SJSA1 (cell line): Measurements from ENCODE around the gene TRIM24. TPM values are rescaled to one million over a fixed set of nuclear protein-coding genes. Genes with fewer than 3 reads are reported as not detected.

Experiments used
- DNase-seq, 2 experiments: peaks; one replicate each; pipeline ENCODE4 v3.0.0-alpha.2; 2015 to 2020; ENCODE audit warnings: low spot score in 2 of 2, low read depth in 1 of 2
- H3K27ac ChIP-seq: fragments of 250-450 bp; sonication (Bioruptor Pico); 2 replicates; pipeline ENCODE4 v1.5.1; 2020; ENCODE audit warnings: mild to moderate bottlenecking, moderate library complexity
- H3K27me3 ChIP-seq: fragments of 250-450 bp; sonication (Bioruptor Pico); replicated peaks from 2 replicates; pipeline ENCODE4 v1.5.1; 2020; ENCODE audit warnings: mild to moderate bottlenecking, moderate library complexity
- H3K36me3 ChIP-seq: fragments of 250-450 bp; sonication (Bioruptor Pico); 2 replicates; pipeline ENCODE4 v1.5.1; 2020; ENCODE audit warnings: mild to moderate bottlenecking
- H3K4me1 ChIP-seq: fragments of 250-450 bp; sonication (Bioruptor Pico); replicated peaks from 2 replicates; pipeline ENCODE4 v1.6.1; 2021; ENCODE audit warnings: mild to moderate bottlenecking
- H3K4me3 ChIP-seq: fragments of 250-450 bp; sonication (Bioruptor Pico); 2 replicates; pipeline ENCODE4 v1.5.1; 2020; ENCODE audit warnings: mild to moderate bottlenecking
- H3K9me3 ChIP-seq: fragments of 250-450 bp; sonication (Bioruptor Pico); replicated peaks from 2 replicates; pipeline ENCODE4 v1.5.1; 2020; ENCODE audit warnings: mild to moderate bottlenecking
- total RNA-seq: library from RNA; depleted of rRNA; stranded (reverse); fragments of >200 nt; shearing (Covaris generic); gene quantifications from 2 replicates; pipeline ENCODE4 v1.2.3, GENCODE V29; 2014

TRIM24 gene
- total RNA-seq, 1 experiment from 2014 or later = 20.3 TPM

GRCh38 chr7:138569418-138569817, 109.4 kb downstream of the TRIM24 start:
- Histone ChIP-seq H3K4me3 (no peak overlapping the region), H3K27ac (no peak overlapping the region), H3K4me1 (no peaks in the 10 kb centered on the region), H3K36me3 (peaks cover 70% of the 10 kb centered on the region), H3K27me3 (no peaks in the 10 kb centered on the region), H3K9me3 (peaks cover 8% of the 10 kb centered on the region)
- DNase-seq = no peak

GRCh38 chr7:138570715-138571114, 110.7 kb downstream of the TRIM24 start:
- no peak for DNase-seq
- no peak overlapping the region for H3K4me3 ChIP-seq
- H3K4me1 ChIP-seq = no peaks in the 10 kb centered on the region
- H3K9me3 ChIP-seq = peaks cover 2% of the 10 kb centered on the region; the same call in 1 of the 2 replicates
- H3K36me3 ChIP-seq = peaks cover 58% of the 10 kb centered on the region
- H3K27me3 ChIP-seq = no peaks in the 10 kb centered on the region
- no peak overlapping the region for H3K27ac ChIP-seq

GRCh38 chr7:138573741-138574140, 113.7 kb downstream of the TRIM24 start:
- no peak for DNase-seq
- no peaks in the 10 kb centered on the region for H3K27me3 ChIP-seq
- no peaks in the 10 kb centered on the region for H3K4me1 ChIP-seq
- no peaks in the 10 kb centered on the region for H3K9me3 ChIP-seq
- H3K4me3 ChIP-seq = no peak overlapping the region
- H3K27ac ChIP-seq = no peak overlapping the region
- H3K36me3 ChIP-seq = peaks cover 44% of the 10 kb centered on the region

- H3K9me3 ChIP-seq = no peaks in the 10 kb centered on the region
- H3K4me1 ChIP-seq = no peaks in the 10 kb centered on the region
- H3K27me3 ChIP-seq = no peaks in the 10 kb centered on the region
- H3K36me3 ChIP-seq = peaks cover 51% of the 10 kb centered on the region
- no peak overlapping the region for H3K27ac ChIP-seq
- no peak overlapping the region for H3K4me3 ChIP-seq
- DNase-seq = no peak
Observed at GRCh38 chr7:138575897-138576428, 115.9 kb downstream of the TRIM24 start.

- no peak for DNase-seq
- H3K9me3 ChIP-seq = no peaks in the 10 kb centered on the region
- no peaks in the 10 kb centered on the region for H3K4me1 ChIP-seq
- no peak overlapping the region for H3K27ac ChIP-seq
- peaks cover 39% of the 10 kb centered on the region for H3K36me3 ChIP-seq
- no peak overlapping the region for H3K4me3 ChIP-seq
- H3K27me3 ChIP-seq = no peaks in the 10 kb centered on the region
Observed at GRCh38 chr7:138579136-138579535, 119.1 kb downstream of the TRIM24 start.

GRCh38 chr7:138579671-138580070, 119.6 kb downstream of the TRIM24 start:
- H3K27me3 ChIP-seq = no peaks in the 10 kb centered on the region
- H3K27ac ChIP-seq = no peak overlapping the region
- H3K36me3 ChIP-seq = peaks cover 37% of the 10 kb centered on the region
- no peak for DNase-seq
- H3K9me3 ChIP-seq = no peaks in the 10 kb centered on the region
- no peaks in the 10 kb centered on the region for H3K4me1 ChIP-seq
- no peak overlapping the region for H3K4me3 ChIP-seq

- peaks cover 36% of the 10 kb centered on the region for H3K36me3 ChIP-seq
Observed at GRCh38 chr7:138581065-138581464, 121.0 kb downstream of the TRIM24 start.

GRCh38 chr7:138584283-138584682, 124.2 kb downstream of the TRIM24 start:
- no peak overlapping the region for H3K27ac ChIP-seq
- H3K4me3 ChIP-seq = no peak overlapping the region
- H3K9me3 ChIP-seq = no peaks in the 10 kb centered on the region
- DNase-seq = no peak
- H3K4me1 ChIP-seq = no peaks in the 10 kb centered on the region
- H3K36me3 ChIP-seq = peaks cover 29% of the 10 kb centered on the region
- no peaks in the 10 kb centered on the region for H3K27me3 ChIP-seq

More at GRCh38 chr7:138581065-138581464, 121.0 kb downstream of the TRIM24 start:
- no peak overlapping the region for H3K4me3 ChIP-seq
- DNase-seq = no peak
- H3K4me1 ChIP-seq = no peaks in the 10 kb centered on the region
- no peak overlapping the region for H3K27ac ChIP-seq
- H3K27me3 ChIP-seq = no peaks in the 10 kb centered on the region
- H3K9me3 ChIP-seq = no peaks in the 10 kb centered on the region

GRCh38 chr7:138584696-138585095, 124.6 kb downstream of the TRIM24 start:
- no peak overlapping the region for H3K4me3 ChIP-seq
- no peak for DNase-seq
- H3K27me3 ChIP-seq = no peaks in the 10 kb centered on the region
- H3K27ac ChIP-seq = no peak overlapping the region
- no peaks in the 10 kb centered on the region for H3K9me3 ChIP-seq
- H3K36me3 ChIP-seq = peaks cover 25% of the 10 kb centered on the region
- no peaks in the 10 kb centered on the region for H3K4me1 ChIP-seq

GRCh38 chr7:138585283-138585993, 125.4 kb downstream of the TRIM24 start:
- Histone ChIP-seq H3K4me1 (no peaks in the 10 kb centered on the region), H3K4me3 (no peak overlapping the region), H3K27me3 (no peaks in the 10 kb centered on the region), H3K27ac (no peak overlapping the region), H3K36me3 (peaks cover 19% of the 10 kb centered on the region), H3K9me3 (no peaks in the 10 kb centered on the region)
- no peak for DNase-seq

- DNase-seq = no peak
- Histone ChIP-seq H3K27me3 (no peaks in the 10 kb centered on the region), H3K4me1 (no peaks in the 10 kb centered on the region), H3K27ac (no peak overlapping the region), H3K9me3 (no peaks in the 10 kb centered on the region), H3K4me3 (no peak overlapping the region), H3K36me3 (peaks cover 8% of the 10 kb centered on the region; the same call in 1 of the 2 replicates)
Observed at GRCh38 chr7:138587485-138587884, 127.4 kb downstream of the TRIM24 start.

- H3K4me1 ChIP-seq = no peaks in the 10 kb centered on the region
- H3K36me3 ChIP-seq = 0 out of 2 replicates have a peak, but pooled peaks cover 4% of the 10 kb centered on the region
- no peak overlapping the region for H3K4me3 ChIP-seq
- no peak for DNase-seq
- H3K27me3 ChIP-seq = no peaks in the 10 kb centered on the region
- H3K9me3 ChIP-seq = no peaks in the 10 kb centered on the region
- no peak overlapping the region for H3K27ac ChIP-seq
Observed at GRCh38 chr7:138588986-138589385, 128.9 kb downstream of the TRIM24 start.

GRCh38 chr7:138590154-138590553, 130.1 kb downstream of the TRIM24 start:
- H3K27me3 ChIP-seq = no peaks in the 10 kb centered on the region
- no peak overlapping the region for H3K4me3 ChIP-seq
- H3K36me3 ChIP-seq = no peaks in the 10 kb centered on the region
- no peak for DNase-seq
- H3K9me3 ChIP-seq = no peaks in the 10 kb centered on the region
- no peak overlapping the region for H3K27ac ChIP-seq
- H3K4me1 ChIP-seq = no peaks in the 10 kb centered on the region

- H3K9me3 ChIP-seq = no peaks in the 10 kb centered on the region
- H3K36me3 ChIP-seq = no peaks in the 10 kb centered on the region
- DNase-seq = no peak
- no peak overlapping the region for H3K4me3 ChIP-seq
- H3K27me3 ChIP-seq = no peaks in the 10 kb centered on the region
- no peak overlapping the region for H3K27ac ChIP-seq
- H3K4me1 ChIP-seq = no peaks in the 10 kb centered on the region
Observed at GRCh38 chr7:138595454-138595853, 135.4 kb downstream of the TRIM24 start.
